ENCODE measurements around the gene CCDC106. TPM values are rescaled to one million over a fixed set of nuclear protein-coding genes. Genes with fewer than 3 reads are reported as not detected.

Gene CCDC106
- total RNA-seq, 2 donors from 2014 or later, result 2.6 to 4.8 TPM

- peak overlapping the region; percentile 81 for H3K4me3 ChIP-seq
- no peaks in the 10 kb centered on the region for H3K36me3 ChIP-seq
Measured at GRCh38 chr19:55640043-55640576, 7.9 kb upstream of the CCDC106 start.

GRCh38 chr19:55640577-55641425, 7.2 kb upstream of the CCDC106 start, which contains the start of gene ZNF580:
TSS of gene ZNF580 (plus strand) at chr19:55641002. CDS start at chr19:55642509, 1,507 bp downstream.
- no peak for TF ChIP-seq CTCF (IDR thresholded peaks at IDR 0.05)
- Histone ChIP-seq H3K4me3 (peak within 1 kb of the TSS; percentile 81), H3K9ac (ENCODE audit: low read depth in 2 of 2, low read length in 2 of 2) (peak within 1 kb of the TSS; percentile 66 to 86), H3K36me3 (no peaks in the 10 kb centered on the region), H3K27me3 (no peaks in the 10 kb centered on the region), H3K9me3 (no peaks in the 10 kb centered on the region), H3K27ac (peak within 1 kb of the TSS; percentile 82), H3K4me1 (peaks cover 37% of the 10 kb centered on the region)
- DNase-seq, result peak; percentile 58
- intact Hi-C loops (cut with DNase I), result no loop called here

More at GRCh38 chr19:55640043-55640576, 7.9 kb upstream of the CCDC106 start:
- Histone ChIP-seq H3K4me1 (peaks cover 41% of the 10 kb centered on the region), H3K9ac (ENCODE audit: low read depth in 2 of 2, low read length in 2 of 2) (peak overlapping the region; percentile 66 to 74), H3K27ac (peak overlapping the region; percentile 82), H3K27me3 (no peaks in the 10 kb centered on the region), H3K9me3 (no peaks in the 10 kb centered on the region)
- intact Hi-C loops (cut with DNase I), result no loop called here
- DNase-seq, result peak; percentile 60
- no peak for TF ChIP-seq CTCF (IDR thresholded peaks at IDR 0.05)

- Histone ChIP-seq H3K4me1 (peaks cover 30% of the 10 kb centered on the region), H3K27ac (peak overlapping the region; percentile 82)
Measured at GRCh38 chr19:55641426-55642152, 6.4 kb upstream of the CCDC106 start.

GRCh38 chr19:55642153-55643002, 5.6 kb upstream of the CCDC106 start:
- Histone ChIP-seq H3K27ac (peak overlapping the region; percentile 82), H3K4me1 (peaks cover 30% of the 10 kb centered on the region), H3K9ac (ENCODE audit: low read depth in 2 of 2, low read length in 2 of 2) (peak overlapping the region; percentile 78 to 84)

More at GRCh38 chr19:55641426-55642152, 6.4 kb upstream of the CCDC106 start:
- Histone ChIP-seq H3K36me3 (no peaks in the 10 kb centered on the region), H3K27me3 (no peaks in the 10 kb centered on the region), H3K9me3 (no peaks in the 10 kb centered on the region), H3K9ac (ENCODE audit: low read depth in 2 of 2, low read length in 2 of 2) (peak overlapping the region; percentile 66 to 86), H3K4me3 (peak overlapping the region; percentile 81)
- DNase-seq, result no peak
- intact Hi-C loops (cut with DNase I), result no loop called here
- TF ChIP-seq CTCF (IDR thresholded peaks at IDR 0.05), result no peak

More at GRCh38 chr19:55642153-55643002, 5.6 kb upstream of the CCDC106 start:
- Histone ChIP-seq H3K4me3 (peak overlapping the region; percentile 81), H3K27me3 (no peaks in the 10 kb centered on the region), H3K9me3 (no peaks in the 10 kb centered on the region), H3K36me3 (no peaks in the 10 kb centered on the region)
- DNase-seq, result peak; percentile 57
- TF ChIP-seq CTCF (IDR thresholded peaks at IDR 0.05), result no peak
- intact Hi-C loops (cut with DNase I), result no loop called here
